WTC11 (cell line): ENCODE measurements around the gene LUC7L3. TPM values are rescaled to one million over a fixed set of nuclear protein-coding genes. Genes with fewer than 3 reads are reported as not detected.
"Not testable (repeated sequence)": the region's sequence is repeated elsewhere in the genome, so short reads cannot be mapped to it uniquely, and the experiment has no call there.

Source experiments
- ATAC-seq: fragments of 200-7000 bp; cut with Tn5 transposase; 2 replicates; pipeline ENCODE4 v1.10.0; 2021; ENCODE audit warnings: mild to moderate bottlenecking, moderate library complexity
- CTCF ChIA-PET: fragments of 300-600 bp; sonication (Branson Sonifier 250); formaldehyde crosslinking; loops from one replicate; lab custom pipeline; 2021; ENCODE audit warnings: antibody characterized with exemption; lab: Charles Lee
- POLR2A ChIA-PET: fragments of 350-600 bp; sonication (Branson Sonifier 250); formaldehyde crosslinking; loops from one replicate; lab custom pipeline; 2021; ENCODE audit warnings: antibody characterized with exemption; lab: Charles Lee
- DNase-seq: peaks from one replicate; pipeline ENCODE4 v3.0.0; 2021; ENCODE audit warnings: low spot score
- H3K27ac Mint-ChIP-seq: 2 replicates; pipeline ENCODE4 v1.8.0; 2021; ENCODE audit warnings: mixed read lengths
- H3K27me3 Mint-ChIP-seq: 2 replicates; pipeline ENCODE4 v1.8.0; 2021; ENCODE audit warnings: low read depth, mild to moderate bottlenecking, moderate library complexity, mixed read lengths
- H3K36me3 Mint-ChIP-seq: 2 replicates; pipeline ENCODE4 v1.8.0; 2021; ENCODE audit warnings: mixed read lengths
- H3K4me1 Mint-ChIP-seq: 2 replicates; pipeline ENCODE4 v1.8.0; 2022; ENCODE audit warnings: mixed read lengths
- H3K4me3 Mint-ChIP-seq: 2 replicates; pipeline ENCODE4 v1.8.0; 2021; ENCODE audit warnings: mild to moderate bottlenecking, moderate library complexity, mixed read lengths
- H3K9me3 Mint-ChIP-seq: 2 replicates; pipeline ENCODE4 v1.8.0; 2021; ENCODE audit warnings: mixed read lengths
- ATF3 ChIP-seq: sonication (generic); formaldehyde crosslinking; conservative IDR thresholded peaks from 2 replicates; pipeline ENCODE4 v1.8.1; 2022; ENCODE audit warnings: mild to moderate bottlenecking, missing genetic modification reagents
- EMX1 ChIP-seq: fragments of 250-450 bp; sonication (Bioruptor Pico); IDR thresholded peaks from 2 replicates; pipeline ENCODE4 v1.8.0; 2021; ENCODE audit warnings: mild to moderate bottlenecking
- FOXK1 ChIP-seq: sonication (generic); formaldehyde crosslinking; IDR thresholded peaks from 2 replicates; pipeline ENCODE4 v1.8.0; 2022; ENCODE audit warnings: mild to moderate bottlenecking, moderate library complexity, missing genetic modification reagents
- HMGA2 ChIP-seq: fragments of 250-450 bp; sonication (Bioruptor Pico); IDR thresholded peaks from 2 replicates; pipeline ENCODE4 v1.4.0; 2021; ENCODE audit warnings: mild to moderate bottlenecking, moderate library complexity
- JAZF1 ChIP-seq: fragments of 250-450 bp; sonication (Bioruptor Pico); IDR thresholded peaks from 2 replicates; pipeline ENCODE4 v1.9.0; 2021; ENCODE audit warnings: moderate library complexity, mild to moderate bottlenecking, inconsistent platforms
- KAT7 ChIP-seq: sonication (generic); formaldehyde crosslinking; IDR thresholded peaks from 2 replicates; pipeline ENCODE4 v1.8.1; 2023; ENCODE audit warnings: missing genetic modification reagents, mild to moderate bottlenecking, borderline replicate concordance
- MYBL2 ChIP-seq: sonication (generic); formaldehyde crosslinking; IDR thresholded peaks from 2 replicates; pipeline ENCODE4 v1.8.1; 2023; ENCODE audit warnings: mild to moderate bottlenecking, moderate library complexity, missing genetic modification reagents
- NFATC4 ChIP-seq: fragments of 250-450 bp; sonication (Bioruptor Pico); IDR thresholded peaks from 2 replicates; pipeline ENCODE4 v1.9.0; 2021; ENCODE audit warnings: mild to moderate bottlenecking
- OVOL2 ChIP-seq: fragments of 250-450 bp; sonication (Bioruptor Pico); IDR thresholded peaks from 2 replicates; pipeline ENCODE4 v1.9.0; 2021; ENCODE audit warnings: mild to moderate bottlenecking, borderline replicate concordance
- RELA ChIP-seq: sonication (generic); formaldehyde crosslinking; IDR thresholded peaks from 2 replicates; pipeline ENCODE4 v1.8.1; 2022; ENCODE audit warnings: missing genetic modification reagents, mild to moderate bottlenecking, borderline replicate concordance
- SMAD4 ChIP-seq: sonication (generic); formaldehyde crosslinking; IDR thresholded peaks from 2 replicates; pipeline ENCODE4 v1.8.0; 2022; ENCODE audit warnings: mild to moderate bottlenecking, missing genetic modification reagents
- ZNF121 ChIP-seq: sonication (generic); formaldehyde crosslinking; IDR thresholded peaks from 2 replicates; pipeline ENCODE4 v1.8.0; 2023; ENCODE audit warnings: missing genetic modification reagents
- ZNF138 ChIP-seq: sonication (generic); formaldehyde crosslinking; conservative IDR thresholded peaks from 2 replicates; pipeline ENCODE4 v1.8.1; 2022; ENCODE audit warnings: mild to moderate bottlenecking, moderate library complexity, missing genetic modification reagents
- ZNF396 ChIP-seq: fragments of 250-450 bp; sonication (Bioruptor Pico); IDR thresholded peaks from 2 replicates; pipeline ENCODE4 v1.8.0; 2021; ENCODE audit warnings: mild to moderate bottlenecking, moderate library complexity, borderline replicate concordance
- microRNA-seq: library from miRNA; unstranded; fragments of <30 nt; microRNA quantifications from one replicate; pipeline ENCODE4 v1.2.0, GENCODE V29; 2022; ENCODE audit warnings: borderline number of aligned reads
- total RNA-seq: library from RNA; stranded (reverse); gene quantifications from 3 replicates; pipeline ENCODE4 v1.2.3, GENCODE V29; 2021
- TF ChIP-seq, protein P1 (sequence below): sonication (generic); formaldehyde crosslinking; IDR thresholded peaks from 2 replicates; pipeline ENCODE4 v1.8.0; 2022; ENCODE audit warnings: mild to moderate bottlenecking, missing genetic modification reagents
- TF ChIP-seq, protein P2 (sequence below): fragments of 250-450 bp; sonication (Bioruptor Pico); IDR thresholded peaks from 2 replicates; pipeline ENCODE4 v2.1.2; 2022; ENCODE audit warnings: mild to moderate bottlenecking, moderate library complexity
- TF ChIP-seq, protein P3 (sequence below): fragments of 250-450 bp; sonication (Bioruptor Pico); conservative IDR thresholded peaks from 2 replicates; pipeline ENCODE4 v1.9.0; 2021; ENCODE audit warnings: mild to moderate bottlenecking
- TF ChIP-seq, protein P4 (sequence below): fragments of 250-450 bp; sonication (Bioruptor Pico); IDR thresholded peaks from 2 replicates; pipeline ENCODE4 v1.9.0; 2021; ENCODE audit warnings: mild to moderate bottlenecking

LUC7L3 gene
- total RNA-seq, 1 experiment from 2014 or later = 190 TPM

GRCh38 chr17:50803676-50804075, 84.3 kb downstream of the LUC7L3 start:
- Mint-ChIP-seq H3K9me3 (no peaks in the 10 kb centered on the region), H3K36me3 (no peaks in the 10 kb centered on the region), H3K27ac (no peak overlapping the region; the same call in 1 of the 2 replicates), H3K27me3 (no peaks in the 10 kb centered on the region), H3K4me1 (peaks cover 7% of the 10 kb centered on the region), H3K4me3 (no peak overlapping the region)
- no peak for TF ChIP-seq ATF3 (CRISPR knock-in tag)
- TF ChIP-seq, protein P1, sequence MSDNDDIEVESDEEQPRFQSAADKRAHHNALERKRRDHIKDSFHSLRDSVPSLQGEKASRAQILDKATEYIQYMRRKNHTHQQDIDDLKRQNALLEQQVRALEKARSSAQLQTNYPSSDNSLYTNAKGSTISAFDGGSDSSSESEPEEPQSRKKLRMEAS = no peak
- no peak for TF ChIP-seq ZNF121 (CRISPR knock-in tag)
- TF ChIP-seq JAZF1 = no peak
- TF ChIP-seq ZNF396 (CRISPR knock-in tag) = no peak
- TF ChIP-seq, protein P2, sequence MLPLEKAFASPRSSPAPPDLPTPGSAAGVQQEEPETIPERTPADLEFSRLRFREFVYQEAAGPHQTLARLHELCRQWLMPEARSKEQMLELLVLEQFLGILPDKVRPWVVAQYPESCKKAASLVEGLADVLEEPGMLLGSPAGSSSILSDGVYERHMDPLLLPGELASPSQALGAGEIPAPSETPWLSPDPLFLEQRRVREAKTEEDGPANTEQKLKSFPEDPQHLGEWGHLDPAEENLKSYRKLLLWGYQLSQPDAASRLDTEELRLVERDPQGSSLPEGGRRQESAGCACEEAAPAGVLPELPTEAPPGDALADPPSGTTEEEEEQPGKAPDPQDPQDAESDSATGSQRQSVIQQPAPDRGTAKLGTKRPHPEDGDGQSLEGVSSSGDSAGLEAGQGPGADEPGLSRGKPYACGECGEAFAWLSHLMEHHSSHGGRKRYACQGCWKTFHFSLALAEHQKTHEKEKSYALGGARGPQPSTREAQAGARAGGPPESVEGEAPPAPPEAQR = no peak
- no peak for TF ChIP-seq SMAD4 (CRISPR knock-in tag)
- no peak for TF ChIP-seq RELA (CRISPR knock-in tag)
- ATAC-seq = no peak
- DNase-seq = no peak
- POLR2A ChIA-PET = no interaction called here
- CTCF ChIA-PET = interaction anchor here (0.9 to 2.1 kb wide), 3 partner anchors 20 to 127 kb away, joined by 4 to 28 read pairs (median 4); no protein-coding TSS in a partner anchor

DNA sequence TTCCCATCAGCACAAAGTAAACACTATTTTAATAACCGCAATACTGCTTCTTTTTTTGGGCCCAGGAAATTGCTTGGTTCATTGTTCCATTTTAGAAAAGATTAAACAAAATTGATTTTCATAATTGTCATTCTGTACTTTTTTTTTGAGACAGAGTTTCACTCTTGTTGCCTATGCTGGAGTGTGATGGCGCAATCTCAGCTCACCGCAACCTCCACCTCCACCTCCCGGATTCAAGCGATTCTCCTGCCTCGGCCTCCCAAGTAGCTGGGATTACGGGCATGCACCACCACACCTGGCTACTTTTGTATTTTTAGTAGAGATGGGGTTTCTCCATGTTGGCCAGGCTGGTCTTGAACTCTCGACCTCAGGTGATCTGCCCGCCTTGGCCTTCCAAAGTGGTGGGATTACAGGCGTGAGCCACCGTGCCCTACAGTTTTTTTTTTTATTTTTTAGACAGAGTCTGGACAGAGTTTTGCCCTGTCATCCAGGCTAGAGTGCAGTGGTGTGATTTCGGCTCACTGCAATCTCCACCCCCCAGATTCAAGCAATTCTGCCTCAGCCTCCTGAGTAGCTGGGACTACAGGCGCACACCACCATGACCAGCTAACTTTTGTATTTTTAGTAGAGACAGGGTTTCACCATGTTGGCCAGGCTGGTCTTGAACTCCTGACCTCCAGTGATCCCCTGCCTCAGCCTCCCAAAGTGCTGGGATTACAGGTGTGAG, 85.5 kb downstream of the LUC7L3 start:
- H3K4me1 Mint-ChIP-seq, H3K27ac Mint-ChIP-seq, H3K36me3 Mint-ChIP-seq, ATAC-seq, H3K27me3 Mint-ChIP-seq, DNase-seq, POLR2A ChIA-PET, H3K9me3 Mint-ChIP-seq, H3K4me3 Mint-ChIP-seq: not testable (repeated sequence)
- CTCF ChIA-PET = interaction anchor here (0.7 to 5.1 kb wide), 2 partner anchors 20 to 300 kb away, joined by 3 to 65 read pairs; no protein-coding TSS in a partner anchor

- H3K27me3 Mint-ChIP-seq = no peaks in the 10 kb centered on the region
- ChIA-PET CTCF (interaction anchor here (0.8 to 5.1 kb wide), 13 partner anchors 10 to 151 kb away, joined by 3 to 65 read pairs (median 7); partner anchors contain the start of gene WFIKKN2), POLR2A (no interaction called here)
- no peak overlapping the region for H3K4me3 Mint-ChIP-seq
- no peak for TF ChIP-seq ZNF138
- TF ChIP-seq, protein P3, sequence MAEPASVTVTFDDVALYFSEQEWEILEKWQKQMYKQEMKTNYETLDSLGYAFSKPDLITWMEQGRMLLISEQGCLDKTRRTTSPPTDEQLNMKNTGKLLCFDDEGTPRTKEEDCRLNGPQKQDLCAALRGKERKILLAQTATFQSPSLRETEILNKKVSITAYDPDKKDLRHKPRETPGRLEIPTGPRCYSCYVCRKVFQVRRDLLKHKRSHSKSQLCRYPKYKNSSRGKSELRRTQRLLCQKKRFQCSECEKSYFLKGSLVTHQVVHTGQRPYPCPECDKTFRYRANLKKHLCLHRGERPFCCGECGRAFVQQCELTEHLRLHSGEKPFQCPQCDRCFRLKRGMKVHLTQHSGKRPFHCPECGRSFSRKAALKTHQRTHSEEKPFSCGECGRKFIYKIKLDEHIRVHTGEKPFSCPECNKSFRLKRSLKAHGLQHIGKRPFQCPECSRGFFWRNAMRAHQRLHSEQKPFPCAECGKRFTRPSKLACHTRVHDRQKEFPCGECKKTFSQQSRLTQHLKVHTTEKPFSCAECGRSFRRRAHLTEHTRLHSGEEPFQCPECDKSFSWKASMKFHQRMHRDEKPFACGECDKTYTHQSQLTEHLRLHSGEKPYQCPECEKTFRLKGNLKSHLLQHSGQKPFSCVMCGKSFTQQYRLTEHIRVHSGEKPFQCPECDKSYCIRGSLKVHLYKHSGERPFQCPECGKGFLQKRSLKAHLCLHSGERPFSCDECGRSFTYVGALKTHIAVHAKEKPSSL (CRISPR knock-in tag) = no peak
- no peak for TF ChIP-seq FOXK1 (CRISPR knock-in tag)
- no peak for TF ChIP-seq MYBL2 (CRISPR knock-in tag)
- no peak for TF ChIP-seq EMX1 (CRISPR knock-in tag)
- TF ChIP-seq, protein P4, sequence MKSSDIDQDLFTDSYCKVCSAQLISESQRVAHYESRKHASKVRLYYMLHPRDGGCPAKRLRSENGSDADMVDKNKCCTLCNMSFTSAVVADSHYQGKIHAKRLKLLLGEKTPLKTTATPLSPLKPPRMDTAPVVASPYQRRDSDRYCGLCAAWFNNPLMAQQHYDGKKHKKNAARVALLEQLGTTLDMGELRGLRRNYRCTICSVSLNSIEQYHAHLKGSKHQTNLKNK (CRISPR knock-in tag) = no peak
- no peak for TF ChIP-seq KAT7 (CRISPR knock-in tag)
- TF ChIP-seq NFATC4 (CRISPR knock-in tag) = no peak
- no peak for TF ChIP-seq HMGA2 (CRISPR knock-in tag)
- TF ChIP-seq OVOL2 (CRISPR knock-in tag) = no peak
- H3K27ac Mint-ChIP-seq = no peak overlapping the region
- no peak for ATAC-seq
- no peaks in the 10 kb centered on the region for H3K9me3 Mint-ChIP-seq
- H3K36me3 Mint-ChIP-seq = no peaks in the 10 kb centered on the region
- no peaks in the 10 kb centered on the region for H3K4me1 Mint-ChIP-seq
- DNase-seq = no peak
These were observed 86.1 kb downstream of the LUC7L3 start for GRCh38 chr17:50805486-50805885.

Small RNA genes within 50 kb of the gene (microRNA-seq; reads per million reads assigned to microRNA genes)
- not detected for gene MIR8059

Other genes starting within 250 kb of the LUC7L3 start
- gene RSAD1, start 240.7 kb upstream of the LUC7L3 start, total RNA-seq = 35.1 to 41.5 TPM (median 40.5 TPM) in 3 replicates
- 5.7 to 6.9 TPM (median 6.6 TPM) in 3 replicates for gene MYCBPAP, start 211.2 kb upstream of the LUC7L3 start, total RNA-seq
- 6.9 to 8.8 TPM (median 8.1 TPM) in 3 replicates for gene EPN3, start 186.9 kb upstream of the LUC7L3 start, total RNA-seq
- 24.6 to 30.6 TPM (median 26.3 TPM) in 3 replicates for gene SPATA20, start 172.4 kb upstream of the LUC7L3 start, total RNA-seq
- gene CACNA1G, start 158.9 kb upstream of the LUC7L3 start, total RNA-seq = 5.4 to 6.7 TPM (median 6.2 TPM) in 3 replicates
- gene ABCC3, start 84.7 kb upstream of the LUC7L3 start, total RNA-seq = 0.92 to 2.6 TPM (median 0.99 TPM) in 3 replicates
- gene ANKRD40, start 11.7 kb upstream of the LUC7L3 start, total RNA-seq = 43.3 to 45.3 TPM (median 45.3 TPM) in 3 replicates
- not detected in 3 replicates for gene ANKRD40CL, start 47.9 kb downstream of the LUC7L3 start, total RNA-seq
- gene WFIKKN2, start 116.0 kb downstream of the LUC7L3 start, total RNA-seq = 0.07 to 0.11 TPM (median 0.09 TPM) in 3 replicates
- 33.5 to 37.9 TPM (median 36.0 TPM) in 3 replicates for gene TOB1, start 146.8 kb downstream of the LUC7L3 start, total RNA-seq